Sciatic nerve (tissue), 2 donors: ENCODE measurements around the gene SLC24A2. TPM values are rescaled to one million over a fixed set of nuclear protein-coding genes. Genes with fewer than 3 reads are reported as not detected.

Experiments
- ATAC-seq: fragments of 200-7000 bp; cut with Tn5 transposase; one replicate; pipeline ENCODE4 v1.9.1; 2020; ENCODE audit warnings: mild to moderate bottlenecking, moderate library complexity
- DNase-seq: peaks from one replicate; pipeline ENCODE4 v3.0.0-alpha.2; 2020; ENCODE audit warnings: low spot score
- intact Hi-C: fragments of 100-400 bp; cut with DNase I; formaldehyde crosslinking; loops from one replicate; pipeline ENCODE4 v1.14.2; 2022
- total RNA-seq: library from RNA; stranded (reverse); fragmentation: NEBNext Ultra II Directional; extraction: Animal tissue kit (Norgen Biotek cat#: 25700); gene quantifications from one replicate; pipeline ENCODE4 v1.2.1, GENCODE V29; 2021
- donor health status: DM: no; HTN: no; CAD: no.
- donor health status: DM: no; HTN: no; CAD: no.

The SLC24A2 gene
- total RNA-seq, 1 donor from 2014 or later, result 0.04 TPM

GRCh38 chr9:19769213-19769612 is 19.6 kb downstream of the SLC24A2 start:
- no peak for ATAC-seq
- no peak for DNase-seq
- intact Hi-C loops, result no loop called here

GRCh38 chr9:19768798-19769197 is 20.0 kb downstream of the SLC24A2 start:
- intact Hi-C loops, result no loop called here
- ATAC-seq (no peak), DNase-seq (no peak)

GRCh38 chr9:19759066-19759465 is 29.8 kb downstream of the SLC24A2 start:
- intact Hi-C loops, result no loop called here
- DNase-seq (no peak), ATAC-seq (no peak)

- ATAC-seq (no peak), DNase-seq (no peak)
- intact Hi-C loops, result no loop called here
These were observed 31.1 kb downstream of the SLC24A2 start for GRCh38 chr9:19757745-19758144.

- DNase-seq, result no peak
- no peak for ATAC-seq
- intact Hi-C loops, result no loop called here
These were observed 33.9 kb downstream of the SLC24A2 start for GRCh38 chr9:19754921-19755320.

- intact Hi-C loops, result no loop called here
- ATAC-seq (no peak), DNase-seq (no peak)
These were observed 40.3 kb downstream of the SLC24A2 start for GRCh38 chr9:19748278-19749126.

GRCh38 chr9:19746223-19746622 is 42.6 kb downstream of the SLC24A2 start:
- ATAC-seq (no peak), DNase-seq (no peak)
- intact Hi-C loops, result no loop called here

- no peak for ATAC-seq
- DNase-seq, result no peak
- intact Hi-C loops, result no loop called here
These were observed 47.7 kb downstream of the SLC24A2 start for GRCh38 chr9:19741178-19741577.
